Epithelial cell of esophagus (primary cell): ENCODE measurements around the gene ZBBX.

Experiments used
- DNase-seq: peaks from one replicate; pipeline ENCODE4 v3.0.0; 2010; ENCODE audit warnings: low read depth
- H3K4me3 ChIP-seq: 2 replicates; pipeline ENCODE4 v1.5.1; 2011; ENCODE audit warnings: mild to moderate bottlenecking, low read length, control low read depth
- CTCF ChIP-seq: IDR thresholded peaks from 2 replicates; pipeline ENCODE4 v1.5.1; 2011; ENCODE audit warnings: low read depth, mild to moderate bottlenecking, low read length, control low read depth, inconsistent platforms; ENCODE audit not compliant: insufficient read depth; ENCODE audit errors: missing control alignments

ZBBX gene

DNA sequence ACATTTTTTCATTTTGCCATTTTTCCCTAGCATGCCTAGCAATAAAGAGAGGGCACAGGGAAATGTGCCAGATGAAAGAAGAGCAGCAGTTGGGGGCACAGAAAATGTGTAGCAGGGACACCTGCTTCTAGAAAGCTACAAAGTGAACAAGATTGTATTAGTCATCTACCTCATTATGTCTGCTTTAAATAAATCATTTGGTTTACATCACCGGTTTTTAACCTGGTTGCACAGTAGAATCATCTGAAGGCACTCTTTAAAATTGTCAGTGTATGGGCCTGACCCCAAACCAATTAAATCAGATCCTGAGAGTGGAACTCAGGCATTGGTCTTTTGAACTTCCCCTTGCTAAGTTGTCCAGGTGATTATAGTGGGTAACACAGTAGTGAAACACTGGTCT, 73.8 kb downstream of the ZBBX start:
- no peak for TF ChIP-seq CTCF
- no peak for DNase-seq
- no peak overlapping the region for H3K4me3 ChIP-seq

DNA sequence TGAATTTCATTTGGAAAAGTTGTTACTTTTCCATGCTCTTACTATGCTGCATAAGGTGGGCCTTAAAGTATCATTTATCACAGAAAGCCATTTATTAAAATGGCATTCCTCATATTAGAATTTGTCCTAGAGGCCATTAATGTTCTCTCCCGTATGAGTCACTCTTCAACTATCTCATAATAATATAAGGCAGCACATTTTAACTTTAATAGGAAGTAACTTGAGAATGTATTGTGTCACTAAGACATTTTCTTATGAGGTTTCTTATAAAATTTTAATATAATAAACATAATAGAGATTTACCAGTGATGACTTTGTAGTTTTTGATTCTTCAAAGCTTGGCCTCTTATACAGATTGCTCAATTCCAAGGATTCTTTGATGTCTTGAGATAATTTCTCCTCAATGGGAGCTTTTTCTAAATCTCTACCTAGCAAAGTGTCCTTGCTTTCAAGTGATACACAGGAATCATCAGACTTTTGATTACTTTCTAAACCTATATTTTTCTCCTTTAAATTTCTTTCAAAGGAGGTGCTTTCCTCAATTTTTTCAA, 74.7 kb downstream of the ZBBX start:
- no peak overlapping the region for H3K4me3 ChIP-seq
- no peak for DNase-seq
- TF ChIP-seq CTCF: no peak

GRCh38 chr3:167304077-167304476, 76.0 kb downstream of the ZBBX start:
- DNase-seq: no peak
- no peak for TF ChIP-seq CTCF
- no peak overlapping the region for H3K4me3 ChIP-seq

GRCh38 chr3:167302678-167303077, 77.4 kb downstream of the ZBBX start:
- DNase-seq: no peak
- H3K4me3 ChIP-seq: no peak overlapping the region
- TF ChIP-seq CTCF: no peak

DNA sequence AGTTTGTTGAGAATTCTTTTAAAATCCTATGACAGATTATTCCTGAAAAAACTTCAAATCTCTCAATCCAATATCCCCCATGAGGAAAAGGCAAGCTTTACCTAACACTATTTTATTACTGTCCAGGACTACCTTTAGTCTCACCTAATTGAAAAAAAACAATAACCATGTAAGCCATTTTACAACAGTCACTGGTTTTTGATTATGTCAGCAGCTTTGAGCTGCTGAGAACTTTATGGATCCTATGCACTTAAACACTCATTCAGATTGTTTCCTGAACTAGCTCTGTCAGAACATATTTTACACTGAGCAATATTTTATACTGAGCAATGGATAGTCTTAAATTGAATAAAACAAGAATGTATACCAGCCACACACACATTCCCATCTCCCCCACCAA, 79.9 kb downstream of the ZBBX start:
- H3K4me3 ChIP-seq: no peak overlapping the region
- no peak for DNase-seq
- no peak for TF ChIP-seq CTCF

- no peak for DNase-seq
- H3K4me3 ChIP-seq: no peak overlapping the region
- TF ChIP-seq CTCF: no peak
Observed at GRCh38 chr3:167289435-167289834, 90.7 kb downstream of the ZBBX start.

GRCh38 chr3:167288737-167289136, 91.4 kb downstream of the ZBBX start:
- H3K4me3 ChIP-seq: no peak overlapping the region
- DNase-seq: no peak
- TF ChIP-seq CTCF: no peak
